NOMO-1 treated with DMSO at 0.1 percent for 48 hours (cell line): Measurements from ENCODE around the gene ADAMTSL3.

Source experiments
- DNase-seq: peaks from one replicate; lab custom pipeline; 2025; ENCODE audit not compliant: unreplicated experiment; lab: John Stamatoyannopoulos, UW

Gene ADAMTSL3

GRCh38 chr15:83914906-83915305 lies 261.0 kb downstream of the ADAMTSL3 start:
- DNase-seq: no peak

GRCh38 chr15:83917432-83917831 lies 263.5 kb downstream of the ADAMTSL3 start:
- no peak for DNase-seq

DNA sequence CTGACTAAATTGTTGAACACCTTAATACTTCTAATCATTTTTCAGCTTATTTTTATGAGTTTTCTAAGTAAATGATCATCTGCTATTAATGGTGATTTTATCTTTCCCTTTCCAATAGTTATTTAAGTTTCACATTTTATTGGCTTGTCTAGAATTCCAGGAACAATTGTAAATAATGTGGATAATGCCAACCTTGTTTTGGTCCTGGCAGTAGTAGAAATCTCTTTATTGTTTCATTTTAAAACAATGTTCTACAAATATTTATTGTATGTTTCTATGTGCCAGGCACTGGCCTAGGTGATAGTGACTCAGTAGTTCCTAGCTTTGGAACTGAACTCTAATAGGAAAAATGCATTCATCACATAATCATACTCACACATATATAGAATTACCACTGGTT lies 264.1 kb downstream of the ADAMTSL3 start:
- DNase-seq: no peak

DNA sequence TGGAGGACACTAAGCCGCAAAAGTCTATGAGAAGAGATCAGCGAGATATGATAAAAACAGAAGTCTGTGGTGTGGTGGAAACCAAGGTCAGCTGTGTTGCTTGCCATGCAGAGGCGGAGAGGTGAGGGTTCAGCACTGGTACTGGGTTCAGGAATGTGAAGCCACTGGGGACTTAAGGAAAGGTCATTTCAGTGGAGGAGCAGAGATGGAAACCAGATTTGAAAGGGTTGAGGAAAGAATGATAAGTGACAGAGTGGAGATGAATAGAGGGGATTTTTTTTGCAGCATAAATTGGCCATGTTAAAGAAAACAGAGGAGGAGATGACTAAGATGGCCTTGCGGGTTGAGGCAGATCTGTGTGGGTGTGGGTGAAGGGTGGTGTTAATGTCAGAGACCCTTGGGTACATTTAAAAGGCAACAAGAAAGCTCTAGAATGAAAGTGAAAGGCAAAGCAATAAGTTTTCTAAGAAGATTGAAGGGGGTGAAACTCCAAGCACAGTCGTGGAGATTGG lies 265.5 kb downstream of the ADAMTSL3 start:
- no peak for DNase-seq

DNA sequence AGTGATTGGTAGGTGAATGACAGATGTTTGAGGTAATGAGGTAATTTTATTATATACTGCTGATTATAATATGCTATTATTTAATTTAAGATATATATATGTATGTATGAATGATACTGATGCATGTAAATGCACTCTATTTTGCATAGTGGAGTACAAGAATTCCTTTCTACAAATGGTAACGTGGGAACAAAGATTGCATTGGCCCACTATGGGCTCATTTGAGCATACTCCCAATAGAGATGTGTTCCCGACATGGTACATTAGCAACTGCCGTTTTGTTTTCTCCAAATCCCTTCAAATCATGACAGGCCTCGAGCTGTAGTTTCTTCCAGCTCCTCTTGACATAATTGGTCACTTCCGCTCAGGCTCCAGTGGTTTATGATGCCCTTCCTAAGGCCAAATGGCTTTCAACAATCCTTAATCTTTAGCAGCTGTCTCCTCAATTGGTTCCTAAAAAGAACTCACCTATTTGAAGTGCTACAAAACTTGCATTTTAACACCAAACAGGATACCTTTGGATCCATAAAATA lies 266.1 kb downstream of the ADAMTSL3 start:
- no peak for DNase-seq

DNA sequence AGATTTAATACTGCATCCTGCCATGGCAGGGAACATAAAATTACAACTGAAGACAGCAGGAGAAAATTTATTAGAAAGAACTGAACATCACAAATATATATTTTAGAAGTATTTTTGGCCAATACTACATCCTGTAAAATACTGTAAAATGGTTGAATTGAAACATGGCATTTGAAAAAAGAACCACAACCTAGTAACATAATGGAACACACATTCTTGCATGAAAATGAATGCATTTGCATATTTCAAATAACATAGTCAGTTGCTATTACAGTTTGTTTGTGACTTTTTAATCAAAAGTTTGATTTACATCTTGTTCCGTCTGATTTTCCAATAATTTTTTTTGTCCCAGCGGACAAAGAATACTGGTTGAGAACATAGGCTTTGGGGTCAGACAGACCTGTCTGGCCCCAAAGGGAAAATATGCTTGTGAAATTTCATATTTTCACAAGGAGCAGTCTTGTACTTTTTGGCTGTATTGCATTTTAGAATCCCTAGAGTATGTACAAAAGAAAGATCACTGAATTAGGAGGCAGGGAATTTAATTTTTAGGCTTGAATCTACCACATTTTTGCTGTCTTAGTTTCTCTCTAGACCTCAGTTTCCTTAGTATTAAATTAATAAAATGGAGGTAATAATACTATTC lies 268.8 kb downstream of the ADAMTSL3 start:
- no peak for DNase-seq

DNA sequence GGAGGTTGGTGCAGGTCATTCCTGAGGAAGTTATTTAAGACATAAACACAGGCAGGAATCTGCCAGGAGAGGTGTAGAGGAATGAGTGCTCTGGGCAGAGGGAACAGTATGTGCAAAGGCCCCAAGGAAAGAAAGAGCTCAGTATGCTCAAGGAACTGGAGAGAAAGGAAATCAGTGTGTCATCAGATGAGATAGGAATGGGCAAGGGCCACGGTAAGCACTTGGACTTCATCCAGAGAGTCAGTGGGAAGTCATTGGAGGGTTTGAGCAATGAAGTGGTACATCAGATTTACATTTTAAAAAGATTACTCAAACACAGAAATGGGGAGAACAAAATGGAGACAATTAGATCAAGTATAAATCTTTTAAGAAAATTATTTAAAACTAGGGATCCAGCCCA lies 272.2 kb downstream of the ADAMTSL3 start:
- DNase-seq: no peak

DNA sequence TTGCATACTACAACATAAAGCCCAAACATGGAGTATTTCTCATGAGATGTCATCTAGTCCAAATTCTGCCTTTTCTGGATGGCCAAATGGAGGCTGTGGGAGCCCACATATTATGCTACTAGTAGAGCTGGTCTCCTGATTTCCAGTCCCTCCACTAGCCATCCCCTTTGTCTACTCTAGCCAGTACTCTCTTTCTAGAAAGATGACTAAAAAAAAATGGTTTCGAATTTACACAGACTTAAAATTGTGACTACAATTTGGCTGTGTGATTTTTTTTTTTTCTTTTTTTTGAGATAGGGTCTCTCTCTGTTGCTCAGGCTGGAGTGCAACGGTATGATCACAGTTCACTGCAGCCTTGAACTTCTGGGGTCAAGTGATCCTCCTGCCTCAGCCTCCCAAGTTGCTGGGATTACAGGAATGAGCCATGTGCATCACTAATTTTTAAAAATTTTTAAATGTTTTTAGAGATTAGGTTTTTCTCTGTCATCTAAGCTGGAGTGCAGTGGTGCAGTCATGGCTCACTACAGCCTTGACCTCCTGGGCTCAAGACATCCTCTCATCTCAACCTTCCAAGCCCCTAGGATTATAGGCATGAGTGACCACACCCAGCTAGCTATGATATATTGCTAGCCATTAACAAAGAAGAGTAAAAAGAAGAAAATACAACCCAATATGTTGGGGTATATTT lies 273.9 kb downstream of the ADAMTSL3 start:
- DNase-seq: no peak

DNA sequence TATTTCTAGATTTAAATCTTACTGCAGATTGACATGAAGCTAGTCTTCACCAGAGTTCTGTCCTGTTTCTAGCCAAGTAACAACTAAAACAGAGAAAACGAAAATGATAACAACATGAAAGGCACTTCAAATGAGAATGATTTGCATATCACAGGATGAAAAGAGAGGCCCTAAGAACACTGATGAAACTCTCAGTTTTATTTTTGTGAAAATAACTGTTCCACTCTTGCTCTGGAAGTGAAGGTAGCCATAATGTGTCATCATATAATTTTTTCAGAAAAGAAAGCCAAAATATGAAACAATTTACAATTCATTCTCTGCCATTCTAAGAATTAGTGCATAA lies 274.4 kb downstream of the ADAMTSL3 start:
- no peak for DNase-seq

DNA sequence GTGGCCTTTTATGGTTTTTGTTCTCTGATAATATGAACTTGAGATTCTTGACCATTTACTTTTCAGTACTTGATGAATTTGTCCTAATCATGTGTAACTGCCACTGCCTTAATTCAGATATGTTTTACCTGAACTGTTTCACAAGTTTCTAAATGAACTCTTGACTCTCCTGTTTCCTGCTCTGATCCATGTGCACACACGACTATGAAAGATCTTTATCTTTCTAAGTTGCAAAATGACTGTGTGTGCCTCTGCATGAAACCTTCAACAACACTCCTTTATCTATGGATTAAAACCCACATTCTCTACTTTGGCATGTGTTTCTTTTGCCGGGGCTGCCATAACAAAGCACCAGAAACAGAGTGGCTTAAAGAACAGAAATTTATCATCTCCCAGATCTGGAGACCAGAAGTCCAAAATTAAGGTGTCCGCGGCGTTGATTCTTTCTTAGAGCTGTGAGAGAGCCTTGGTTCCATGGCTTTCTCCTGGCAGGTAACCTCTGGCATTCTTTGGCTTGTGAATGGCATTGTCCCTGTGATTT lies 275.0 kb downstream of the ADAMTSL3 start:
- DNase-seq: no peak

DNA sequence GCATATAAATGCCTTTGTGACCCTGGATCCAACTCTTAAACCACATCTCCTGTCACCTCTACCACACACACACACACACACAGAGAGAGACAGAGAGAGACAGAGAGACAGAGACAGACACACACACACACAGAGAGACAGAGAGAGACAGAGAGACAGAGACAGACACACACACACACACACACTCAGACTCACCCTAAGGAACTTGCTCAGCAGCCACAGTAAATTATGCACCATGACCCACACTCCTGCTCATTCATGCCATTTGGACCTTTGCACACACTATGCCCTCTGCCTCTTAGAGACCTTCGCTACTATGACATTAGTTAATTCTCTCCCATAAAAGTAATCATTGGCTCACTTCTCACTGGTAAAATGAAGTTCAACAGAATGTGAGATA lies 275.7 kb downstream of the ADAMTSL3 start:
- no peak for DNase-seq

GRCh38 chr15:83930392-83931212 lies 276.7 kb downstream of the ADAMTSL3 start:
- no peak for DNase-seq

GRCh38 chr15:83935774-83936173 lies 281.9 kb downstream of the ADAMTSL3 start:
- no peak for DNase-seq

GRCh38 chr15:83940136-83940535 lies 286.2 kb downstream of the ADAMTSL3 start:
- no peak for DNase-seq

GRCh38 chr15:83943043-83943442 lies 289.1 kb downstream of the ADAMTSL3 start:
- no peak for DNase-seq

- DNase-seq: no peak
Observed at GRCh38 chr15:83943849-83944404, 290.0 kb downstream of the ADAMTSL3 start.

DNA sequence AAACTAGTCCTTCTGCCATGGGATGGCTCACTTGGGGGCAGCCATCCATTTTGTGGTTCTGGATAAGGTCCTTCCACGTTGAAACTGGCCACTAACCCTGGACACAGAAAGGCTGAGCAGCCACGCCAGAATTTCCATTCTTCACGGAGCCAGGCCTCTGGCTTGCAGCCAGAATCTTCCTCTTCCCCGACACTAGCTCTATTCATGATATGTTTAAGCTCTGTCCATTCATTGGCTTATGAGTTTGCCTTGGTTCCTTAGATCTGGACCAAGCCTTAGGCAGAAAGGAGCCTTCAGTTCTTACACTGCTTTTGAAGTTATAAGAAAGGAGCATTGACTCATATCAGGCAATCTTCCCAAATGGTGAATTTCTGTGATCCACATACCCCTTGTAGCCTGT lies 293.2 kb downstream of the ADAMTSL3 start:
- DNase-seq: no peak

GRCh38 chr15:83954506-83954905 lies 300.6 kb downstream of the ADAMTSL3 start:
- DNase-seq: no peak

DNA sequence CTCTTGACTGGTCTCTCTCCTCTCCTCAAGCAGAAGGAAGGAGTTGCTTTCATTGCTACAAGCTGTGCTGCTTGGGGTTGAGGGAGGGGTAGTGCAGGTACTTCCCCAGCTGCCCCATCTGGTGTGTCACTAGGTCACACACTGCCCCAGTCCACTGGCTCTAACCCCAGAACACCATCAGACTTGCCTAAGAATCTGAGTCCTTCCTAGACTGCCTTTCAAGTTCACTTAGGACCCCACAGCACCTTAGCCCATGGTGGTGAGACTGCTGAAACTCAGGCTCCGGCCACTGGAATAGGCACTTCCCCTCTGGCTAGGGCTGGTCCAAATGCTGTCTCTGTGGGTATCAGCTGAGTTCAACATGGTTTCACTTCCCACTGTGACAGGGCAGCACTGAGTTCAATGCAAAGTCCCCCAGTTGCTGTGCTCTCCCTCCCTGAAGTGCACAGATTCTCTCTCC lies 301.9 kb downstream of the ADAMTSL3 start:
- peak; percentile 28 for DNase-seq

GRCh38 chr15:83956887-83957286 lies 303.0 kb downstream of the ADAMTSL3 start:
- no peak for DNase-seq

DNA sequence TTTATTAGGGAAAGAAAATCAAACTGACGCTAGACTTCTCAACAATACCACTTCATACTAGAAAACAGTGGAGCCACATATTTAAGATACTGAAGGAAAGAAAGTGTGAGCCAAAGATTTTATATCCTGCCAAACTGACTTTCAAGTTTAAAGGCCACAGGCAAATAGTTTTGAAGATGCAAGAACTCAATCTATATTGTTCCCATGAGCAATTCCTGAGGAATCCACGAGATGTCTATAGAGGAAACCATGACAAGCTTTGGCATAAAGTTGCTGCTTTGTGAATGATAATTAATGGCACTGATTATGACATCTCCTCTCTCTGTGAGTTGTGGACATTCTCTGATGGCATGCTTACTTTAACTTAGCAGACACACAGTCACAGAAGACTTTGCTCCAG lies 305.6 kb downstream of the ADAMTSL3 start:
- no peak for DNase-seq
